Keratinocyte (primary cell): Measurements from ENCODE around the gene CACNB4. TPM values are rescaled to one million over a fixed set of nuclear protein-coding genes. Genes with fewer than 3 reads are reported as not detected.

ENCODE experiments used
- DNase-seq: peaks from one replicate; pipeline ENCODE4 v3.0.0-alpha.2; 2011; ENCODE audit warnings: low read depth, missing footprints, low spot score
- FAIRE-seq: peaks from 2 replicates; lab custom pipeline; 2011; peaks lifted over from hg19 to GRCh38; lab: Jason Lieb, UNC
- H2AFZ ChIP-seq: 2 replicates; pipeline ENCODE4 v1.6.0; 2012; ENCODE audit warnings: low read length, control low read depth, inconsistent platforms; ENCODE audit not compliant: control insufficient read depth
- H3K27ac ChIP-seq: 2 replicates; pipeline ENCODE4 v1.5.1; 2011; ENCODE audit warnings: low read length; ENCODE audit not compliant: control insufficient read depth, insufficient read depth
- H3K27me3 ChIP-seq: 3 replicates; pipeline ENCODE4 v1.6.0; 2011; ENCODE audit warnings: low read length; ENCODE audit not compliant: control insufficient read depth, insufficient read depth; ENCODE audit errors: extremely low read depth
- H3K36me3 ChIP-seq, 2 experiments: 2 replicates in 1 of 2; 3 replicates in 1 of 2; pipeline ENCODE4 v1.5.1; 2011; ENCODE audit warnings: low read length in 2 of 2, mild to moderate bottlenecking in 1 of 2; ENCODE audit not compliant: control insufficient read depth in 2 of 2, insufficient read depth in 2 of 2; ENCODE audit errors: extremely low read depth in 1 of 2
- H3K4me1 ChIP-seq: 3 replicates; pipeline ENCODE4 v1.5.1; 2011; ENCODE audit warnings: low read length; ENCODE audit not compliant: control insufficient read depth, insufficient read depth; ENCODE audit errors: extremely low read depth
- H3K4me2 ChIP-seq: 3 replicates; pipeline ENCODE4 v1.6.0; 2011; ENCODE audit warnings: low read depth, low read length; ENCODE audit not compliant: control insufficient read depth, insufficient read depth; ENCODE audit errors: extremely low read depth
- H3K4me3 ChIP-seq, 3 experiments: fragments of 200-600 bp in 1 of 3; sonication (generic) in 1 of 3; 2 replicates in 2 of 3; 3 replicates in 1 of 3; pipeline ENCODE4 v1.5.1; 2011 to 2016; ENCODE audit warnings: low read length in 3 of 3, mild to moderate bottlenecking in 3 of 3, control low read depth in 2 of 3, inconsistent platforms in 1 of 3, low read depth in 1 of 3, mixed read lengths in 1 of 3, mixed run types in 1 of 3, moderate library complexity in 1 of 3; ENCODE audit not compliant: control insufficient read depth in 2 of 3, insufficient read depth in 2 of 3; ENCODE audit errors: extremely low read depth in 1 of 3
- H3K79me2 ChIP-seq: 2 replicates; pipeline ENCODE4 v1.6.0; 2012; ENCODE audit warnings: low read length; ENCODE audit not compliant: control insufficient read depth, insufficient read depth
- H3K9ac ChIP-seq: 3 replicates; pipeline ENCODE4 v1.6.0; 2011; ENCODE audit warnings: low read length; ENCODE audit not compliant: control insufficient read depth, insufficient read depth; ENCODE audit errors: extremely low read depth
- H3K9me1 ChIP-seq: 3 replicates; pipeline ENCODE4 v1.6.0; 2011; ENCODE audit warnings: low read length; ENCODE audit not compliant: control insufficient read depth, insufficient read depth; ENCODE audit errors: extremely low read depth
- H3K9me3 ChIP-seq: 2 replicates; pipeline ENCODE4 v1.5.1; 2012; ENCODE audit warnings: low read depth, low read length; ENCODE audit not compliant: control insufficient read depth
- H4K20me1 ChIP-seq: 3 replicates; pipeline ENCODE4 v1.6.0; 2011; ENCODE audit warnings: low read length; ENCODE audit not compliant: control insufficient read depth, insufficient read depth; ENCODE audit errors: extremely low read depth
- EZH2 ChIP-seq: IDR thresholded peaks from one replicate; pipeline ENCODE4 v1.6.1; 2012; ENCODE audit warnings: inconsistent platforms, mild to moderate bottlenecking, low read length, moderate library complexity
- dilution Hi-C: fragments of 300-500 bp; cut with MboI; formaldehyde crosslinking; loops from one replicate; pipeline ENCODE4 v1.7.0; 2020; ENCODE audit warnings: low sequenced_read_pairs; ENCODE audit not compliant: extremely low pct_ligation_motif_present
- polyA plus RNA-seq, 5 experiments: library from polyadenylated mRNA; depleted of rRNA in 3 of 5; stranded (reverse) in 3 of 5; stranded (forward) in 1 of 5; unstranded in 1 of 5; fragments of >200 nt; gene quantifications; 1 replicate in 1 of 5; 2 replicates in 3 of 5; 3 replicates in 1 of 5; pipeline versions ENCODE4 v1.2.1 to v1.2.3, GENCODE V29; 2011 to 2012; ENCODE audit warnings: missing spikeins in 2 of 5, low read depth in 1 of 5, low replicate concordance in 1 of 5
- TF ChIP-seq, protein P1 (sequence below), 3 experiments: IDR thresholded peaks in 1 of 3; conservative IDR thresholded peaks in 1 of 3; optimal IDR thresholded peaks in 1 of 3; 2 replicates in 2 of 3; 3 replicates in 1 of 3; pipeline versions ENCODE3 to v1.5.1; 2011; ENCODE audit warnings: low read length in 3 of 3, mild to moderate bottlenecking in 3 of 3, moderate library complexity in 2 of 3, control low read depth in 1 of 3, inconsistent platforms in 1 of 3; ENCODE audit not compliant: insufficient read depth in 2 of 3; ENCODE audit errors: extremely low read depth in 1 of 3

The CACNB4 gene
- polyA plus RNA-seq, 1 donor (not counting 4 experiments of a cell fraction or from before 2014, with no cell fraction given): 0.30 TPM

GRCh38 chr2:151815821-151816489 is 282.9 kb downstream of the CACNB4 start:
- Histone ChIP-seq H3K9me3 (no peaks in the 10 kb centered on the region), H3K4me1 (no peaks in the 10 kb centered on the region), H2AFZ (no peak overlapping the region), H3K79me2 (peaks cover 54% of the 10 kb centered on the region), H4K20me1 (peaks cover 3% of the 10 kb centered on the region), H3K9me1 (peaks cover 2% of the 10 kb centered on the region), H3K36me3 (peaks cover 2 to 5% of the 10 kb centered on the region in 2 experiments), H3K9ac (no peak overlapping the region), H3K4me2 (no peak overlapping the region), H3K4me3 (no peak overlapping the region), H3K27me3 (no peaks in the 10 kb centered on the region), H3K27ac (no peak overlapping the region)
- TF ChIP-seq, protein P1, sequence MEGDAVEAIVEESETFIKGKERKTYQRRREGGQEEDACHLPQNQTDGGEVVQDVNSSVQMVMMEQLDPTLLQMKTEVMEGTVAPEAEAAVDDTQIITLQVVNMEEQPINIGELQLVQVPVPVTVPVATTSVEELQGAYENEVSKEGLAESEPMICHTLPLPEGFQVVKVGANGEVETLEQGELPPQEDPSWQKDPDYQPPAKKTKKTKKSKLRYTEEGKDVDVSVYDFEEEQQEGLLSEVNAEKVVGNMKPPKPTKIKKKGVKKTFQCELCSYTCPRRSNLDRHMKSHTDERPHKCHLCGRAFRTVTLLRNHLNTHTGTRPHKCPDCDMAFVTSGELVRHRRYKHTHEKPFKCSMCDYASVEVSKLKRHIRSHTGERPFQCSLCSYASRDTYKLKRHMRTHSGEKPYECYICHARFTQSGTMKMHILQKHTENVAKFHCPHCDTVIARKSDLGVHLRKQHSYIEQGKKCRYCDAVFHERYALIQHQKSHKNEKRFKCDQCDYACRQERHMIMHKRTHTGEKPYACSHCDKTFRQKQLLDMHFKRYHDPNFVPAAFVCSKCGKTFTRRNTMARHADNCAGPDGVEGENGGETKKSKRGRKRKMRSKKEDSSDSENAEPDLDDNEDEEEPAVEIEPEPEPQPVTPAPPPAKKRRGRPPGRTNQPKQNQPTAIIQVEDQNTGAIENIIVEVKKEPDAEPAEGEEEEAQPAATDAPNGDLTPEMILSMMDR (optimal IDR thresholded peaks at IDR 0.05 in 1 of 3, IDR thresholded peaks at IDR 0.05 in 1 of 3, conservative IDR thresholded peaks at IDR 0.05 in 1 of 3; ENCODE audit: extremely low read depth in 1 of 3, insufficient read depth in 2 of 3, low read length in 3 of 3): no peak
- no peak for TF ChIP-seq EZH2
- FAIRE-seq: peak; percentile 60
- DNase-seq: no peak
- dilution Hi-C loops: no loop called here

DNA sequence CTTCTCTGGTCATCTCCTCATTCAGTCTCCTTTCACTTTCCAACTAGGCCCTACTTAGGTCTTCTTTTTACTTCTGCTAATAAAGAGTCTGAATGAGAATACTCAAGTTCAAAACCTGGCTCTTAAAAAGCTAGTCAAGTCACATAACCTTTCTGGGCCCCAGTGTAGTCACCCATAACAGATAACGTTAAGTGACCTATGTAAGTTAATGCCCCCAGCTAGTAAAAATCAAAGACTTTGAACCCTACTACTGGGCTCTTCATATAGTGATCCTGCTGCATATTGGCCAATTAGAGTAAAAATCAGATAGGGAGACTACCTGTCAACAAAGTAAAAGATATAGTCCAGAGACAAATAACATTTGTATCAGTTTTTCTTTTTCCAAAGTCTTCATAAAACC is 288.4 kb downstream of the CACNB4 start:
- H3K36me3 ChIP-seq: peaks cover 6 to 14% of the 10 kb centered on the region in 2 experiments

More for the DNA sequence above, 288.4 kb downstream of the CACNB4 start:
- H3K27me3 ChIP-seq: no peaks in the 10 kb centered on the region
- H3K4me2 ChIP-seq: no peak overlapping the region
- peaks cover 3% of the 10 kb centered on the region for H3K79me2 ChIP-seq
- H3K4me3 ChIP-seq: no peak overlapping the region
- DNase-seq (no peak), FAIRE-seq (no peak)
- H3K27ac ChIP-seq: no peak overlapping the region
- no peak overlapping the region for H3K9ac ChIP-seq
- TF ChIP-seq, protein P1 (optimal IDR thresholded peaks at IDR 0.05 in 1 of 3, IDR thresholded peaks at IDR 0.05 in 1 of 3, conservative IDR thresholded peaks at IDR 0.05 in 1 of 3; ENCODE audit: extremely low read depth in 1 of 3, insufficient read depth in 2 of 3, low read length in 3 of 3): no peak
- no peak for TF ChIP-seq EZH2
- no peaks in the 10 kb centered on the region for H3K4me1 ChIP-seq
- no peaks in the 10 kb centered on the region for H4K20me1 ChIP-seq
- dilution Hi-C loops: no loop called here
- no peak overlapping the region for H2AFZ ChIP-seq
- H3K9me3 ChIP-seq: no peaks in the 10 kb centered on the region
- no peaks in the 10 kb centered on the region for H3K9me1 ChIP-seq
